ENCODE results near the gene IMMP2L. TPM values are rescaled to one million over a fixed set of nuclear protein-coding genes. Genes with fewer than 3 reads are reported as not detected.

The IMMP2L gene
- total and polyA plus RNA-seq, 8 donors, result 2.5 to 40.8 (median 20.0) TPM; not detected in 1

DNA sequence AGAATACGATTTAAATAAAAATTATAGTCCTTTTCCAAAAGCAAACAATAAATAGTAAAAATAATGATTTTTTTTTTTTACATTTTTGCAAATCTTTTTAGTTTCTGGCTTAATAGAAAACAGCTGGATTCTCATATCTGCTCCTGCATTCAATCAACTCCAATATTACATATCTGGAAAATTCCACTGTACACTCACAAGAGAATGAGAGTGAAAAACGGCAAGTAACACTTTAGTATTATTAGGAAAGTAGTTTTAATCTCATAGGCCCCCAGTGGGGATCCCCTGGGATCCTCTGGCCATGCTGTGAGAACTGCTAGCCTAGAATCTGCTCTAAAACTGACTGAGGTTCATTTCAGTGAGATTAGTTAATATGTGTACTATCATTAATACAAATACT lies 599.9 kb downstream of the IMMP2L start:
- TF ChIP-seq, protein P1, sequence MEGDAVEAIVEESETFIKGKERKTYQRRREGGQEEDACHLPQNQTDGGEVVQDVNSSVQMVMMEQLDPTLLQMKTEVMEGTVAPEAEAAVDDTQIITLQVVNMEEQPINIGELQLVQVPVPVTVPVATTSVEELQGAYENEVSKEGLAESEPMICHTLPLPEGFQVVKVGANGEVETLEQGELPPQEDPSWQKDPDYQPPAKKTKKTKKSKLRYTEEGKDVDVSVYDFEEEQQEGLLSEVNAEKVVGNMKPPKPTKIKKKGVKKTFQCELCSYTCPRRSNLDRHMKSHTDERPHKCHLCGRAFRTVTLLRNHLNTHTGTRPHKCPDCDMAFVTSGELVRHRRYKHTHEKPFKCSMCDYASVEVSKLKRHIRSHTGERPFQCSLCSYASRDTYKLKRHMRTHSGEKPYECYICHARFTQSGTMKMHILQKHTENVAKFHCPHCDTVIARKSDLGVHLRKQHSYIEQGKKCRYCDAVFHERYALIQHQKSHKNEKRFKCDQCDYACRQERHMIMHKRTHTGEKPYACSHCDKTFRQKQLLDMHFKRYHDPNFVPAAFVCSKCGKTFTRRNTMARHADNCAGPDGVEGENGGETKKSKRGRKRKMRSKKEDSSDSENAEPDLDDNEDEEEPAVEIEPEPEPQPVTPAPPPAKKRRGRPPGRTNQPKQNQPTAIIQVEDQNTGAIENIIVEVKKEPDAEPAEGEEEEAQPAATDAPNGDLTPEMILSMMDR (IDR thresholded peaks at IDR 0.05), result no peak
- TF ChIP-seq POLR2AphosphoS5 (IDR thresholded peaks at IDR 0.05) (no peak), EP300 (IDR thresholded peaks at IDR 0.05) (no peak), POLR2A (IDR thresholded peaks at IDR 0.05) (no peak)

DNA sequence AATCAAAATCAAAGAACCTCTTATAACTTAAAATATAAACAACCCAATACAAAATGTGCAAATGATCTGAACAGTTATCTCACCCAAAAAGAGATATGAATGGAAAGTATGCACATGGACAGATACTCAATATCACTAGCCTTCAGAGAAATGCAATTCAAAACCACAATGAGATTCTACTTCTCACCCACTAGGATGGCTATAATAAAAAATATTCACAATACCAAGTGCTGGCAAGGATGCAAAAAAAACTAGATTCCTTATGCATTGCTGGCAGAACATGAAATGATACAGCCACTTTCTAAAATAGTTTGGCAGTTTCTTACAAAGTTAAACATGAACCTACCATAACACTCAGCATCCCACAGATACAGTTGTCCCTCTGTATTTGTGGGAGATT lies 601.5 kb downstream of the IMMP2L start:
- no peaks in the 10 kb centered on the region for H3K36me3 ChIP-seq
- no peaks in the 10 kb centered on the region for H3K9me3 ChIP-seq
- intact Hi-C loops (cut with DNase I; ENCODE audit: low total_unique reads), result no loop called here
- H3K4me3 ChIP-seq, result no peak overlapping the region
- no peak for DNase-seq
- TF ChIP-seq, protein P1 (IDR thresholded peaks at IDR 0.05), result no peak
- TF ChIP-seq POLR2AphosphoS5 (IDR thresholded peaks at IDR 0.05), result no peak
- TF ChIP-seq POLR2A (IDR thresholded peaks at IDR 0.05), result no peak
- no peak for TF ChIP-seq EP300 (IDR thresholded peaks at IDR 0.05)
- H3K4me1 ChIP-seq, result peaks cover 0 to 6% (median 0%) of the 10 kb centered on the region in 4 donors
- H3K27me3 ChIP-seq, result no peaks in the 10 kb centered on the region
- H3K27ac ChIP-seq, result no peak overlapping the region

More for the DNA sequence above, 599.9 kb downstream of the IMMP2L start:
- Histone ChIP-seq H3K27ac (no peak overlapping the region), H3K4me1 (peaks cover 0 to 6% (median 0%) of the 10 kb centered on the region in 4 donors), H3K4me3 (no peak overlapping the region), H3K9me3 (no peaks in the 10 kb centered on the region), H3K36me3 (no peaks in the 10 kb centered on the region), H3K27me3 (no peaks in the 10 kb centered on the region)
- DNase-seq, result no peak
- intact Hi-C loops (cut with DNase I; ENCODE audit: low total_unique reads), result no loop called here
- WGBS, 5 donors, result 56 to 73% (median 67%) methylated on average over 2 of the region's 2 CpGs

DNA sequence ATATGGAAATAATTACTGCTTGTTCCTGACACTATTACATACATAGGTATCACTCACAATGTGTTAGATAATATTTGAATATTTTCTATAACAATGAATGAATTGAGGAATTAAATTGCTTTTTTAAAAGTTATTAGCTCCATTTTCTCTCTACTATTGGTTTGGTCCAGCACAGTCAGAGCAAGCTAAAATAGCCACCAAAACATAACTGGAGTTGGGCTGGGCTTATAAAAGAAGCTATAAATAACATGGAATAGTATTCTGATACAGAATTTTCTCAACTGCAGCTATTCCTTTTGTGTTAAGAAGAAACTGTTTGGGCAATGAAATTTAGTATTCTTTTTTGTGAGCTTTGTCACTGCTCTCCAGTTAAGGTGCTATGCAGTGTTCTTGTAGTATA lies 614.0 kb downstream of the IMMP2L start:
- H3K9me3 ChIP-seq, result no peaks in the 10 kb centered on the region
- H3K4me1 ChIP-seq, result peaks cover 0 to 19% (median 5%) of the 10 kb centered on the region in 4 donors
- H3K27ac ChIP-seq, result no peak overlapping the region
- TF ChIP-seq, protein P1 (IDR thresholded peaks at IDR 0.05), result no peak
- no peak for TF ChIP-seq EP300 (IDR thresholded peaks at IDR 0.05)
- TF ChIP-seq POLR2A (IDR thresholded peaks at IDR 0.05), result no peak
- no peak for TF ChIP-seq POLR2AphosphoS5 (IDR thresholded peaks at IDR 0.05)
- no peak overlapping the region for H3K4me3 ChIP-seq
- H3K36me3 ChIP-seq, result no peaks in the 10 kb centered on the region
- DNase-seq, result no peak
- intact Hi-C loops (cut with DNase I; ENCODE audit: low total_unique reads), result no loop called here
- H3K27me3 ChIP-seq, result no peaks in the 10 kb centered on the region

DNA sequence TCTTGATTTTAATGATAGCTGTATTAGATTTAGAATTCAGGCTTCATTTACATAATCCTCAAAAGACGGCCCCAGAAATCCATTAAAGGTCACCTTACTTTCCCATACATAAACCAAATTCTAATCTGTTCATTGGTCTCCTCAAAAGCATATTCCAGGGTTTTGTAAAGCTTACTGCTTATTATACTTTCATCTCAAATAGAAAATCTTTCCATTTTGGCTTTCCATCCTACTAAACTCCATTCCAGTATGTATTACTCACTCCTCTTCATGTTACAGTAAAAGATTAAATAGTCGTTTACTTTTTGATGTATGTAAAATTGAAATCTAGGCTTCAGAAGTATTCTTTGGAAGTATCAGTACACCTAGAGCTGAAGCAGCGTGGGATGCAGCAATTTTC lies 614.9 kb downstream of the IMMP2L start:
- Histone ChIP-seq H3K4me1 (peaks cover 0 to 23% (median 6%) of the 10 kb centered on the region in 4 donors), H3K27ac (no peak overlapping the region), H3K27me3 (no peaks in the 10 kb centered on the region), H3K9me3 (no peaks in the 10 kb centered on the region), H3K4me3 (no peak overlapping the region), H3K36me3 (no peaks in the 10 kb centered on the region)
- TF ChIP-seq POLR2AphosphoS5 (IDR thresholded peaks at IDR 0.05), result no peak
- no peak for TF ChIP-seq POLR2A (IDR thresholded peaks at IDR 0.05)
- TF ChIP-seq, protein P1 (IDR thresholded peaks at IDR 0.05), result no peak
- TF ChIP-seq EP300 (IDR thresholded peaks at IDR 0.05), result no peak
- no peak for DNase-seq
- WGBS, 5 donors, result 81 to 85% (median 81%) methylated on average over 3 of the region's 3 CpGs
- intact Hi-C loops (cut with DNase I; ENCODE audit: low total_unique reads), result no loop called here
